ENCODE data around the gene KDM2A.

Gene KDM2A

GRCh38 chr11:67299471-67300191, 180.6 kb downstream of the KDM2A start:
- Histone ChIP-seq H3K9ac (no peak overlapping the region), H4K20me1 (peaks cover 42% of the 10 kb centered on the region), H3K27me3 (no peaks in the 10 kb centered on the region), H3K4me1 (peaks cover 43% of the 10 kb centered on the region), H3K27ac (no peak overlapping the region), H3K4me2 (no peak overlapping the region), H3K36me3 (peaks cover 83% of the 10 kb centered on the region), H3K9me3 (peaks cover 16% of the 10 kb centered on the region), H3K4me3 (no peak overlapping the region)
- TF ChIP-seq Cebpa-rat (IDR thresholded peaks at IDR 0.05) = no peak

- no peak for TF ChIP-seq Cebpa-rat (IDR thresholded peaks at IDR 0.05)
- peaks cover 50% of the 10 kb centered on the region for H3K4me1 ChIP-seq
- H3K4me2 ChIP-seq = no peak overlapping the region
- H3K27ac ChIP-seq = peak overlapping the region; percentile 95; the same call in 1 of the 2 replicates
- peaks cover 42% of the 10 kb centered on the region for H4K20me1 ChIP-seq
- no peak overlapping the region for H3K9ac ChIP-seq
- no peaks in the 10 kb centered on the region for H3K27me3 ChIP-seq
- no peak overlapping the region for H3K4me3 ChIP-seq
- peaks cover 9% of the 10 kb centered on the region for H3K9me3 ChIP-seq
- H3K36me3 ChIP-seq = peaks cover 77% of the 10 kb centered on the region
Measured at GRCh38 chr11:67300256-67300755, 181.2 kb downstream of the KDM2A start.

DNA sequence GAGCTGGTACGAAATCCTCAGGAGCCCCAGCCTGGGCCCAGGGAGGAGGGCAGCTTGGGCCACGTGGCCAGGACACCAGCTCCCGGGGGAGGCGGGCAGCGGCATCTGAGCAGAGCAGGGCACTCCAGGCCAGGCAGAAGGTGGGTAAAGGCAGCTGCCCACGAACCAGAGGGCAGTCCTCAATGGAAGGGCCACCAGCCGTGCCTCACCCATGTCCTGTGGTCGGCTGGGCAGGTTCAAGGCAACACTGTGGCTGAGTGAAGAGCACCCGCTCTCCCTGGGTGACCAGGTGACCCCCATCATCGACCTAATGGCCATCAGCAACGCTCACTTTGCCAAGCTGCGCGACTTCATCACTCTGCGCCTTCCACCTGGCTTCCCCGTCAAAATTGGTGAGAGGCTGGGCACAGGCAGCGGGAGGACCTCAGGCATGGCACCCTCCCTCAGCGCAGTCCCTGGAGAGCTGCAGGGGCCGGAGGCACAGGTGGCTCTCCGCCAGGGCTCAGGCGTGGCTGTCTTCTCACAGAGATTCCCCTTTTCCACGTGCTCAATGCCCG, 181.8 kb downstream of the KDM2A start:
- Histone ChIP-seq H3K9ac (no peak overlapping the region), H3K36me3 (peaks cover 71% of the 10 kb centered on the region), H3K27ac (peak overlapping the region; percentile 95; the same call in 1 of the 2 replicates), H3K4me2 (peak overlapping the region; percentile 95), H3K4me1 (peaks cover 55% of the 10 kb centered on the region), H3K9me3 (peaks cover 4% of the 10 kb centered on the region), H4K20me1 (peaks cover 42% of the 10 kb centered on the region), H3K27me3 (no peaks in the 10 kb centered on the region), H3K4me3 (no peak overlapping the region)
- no peak for TF ChIP-seq Cebpa-rat (IDR thresholded peaks at IDR 0.05)

DNA sequence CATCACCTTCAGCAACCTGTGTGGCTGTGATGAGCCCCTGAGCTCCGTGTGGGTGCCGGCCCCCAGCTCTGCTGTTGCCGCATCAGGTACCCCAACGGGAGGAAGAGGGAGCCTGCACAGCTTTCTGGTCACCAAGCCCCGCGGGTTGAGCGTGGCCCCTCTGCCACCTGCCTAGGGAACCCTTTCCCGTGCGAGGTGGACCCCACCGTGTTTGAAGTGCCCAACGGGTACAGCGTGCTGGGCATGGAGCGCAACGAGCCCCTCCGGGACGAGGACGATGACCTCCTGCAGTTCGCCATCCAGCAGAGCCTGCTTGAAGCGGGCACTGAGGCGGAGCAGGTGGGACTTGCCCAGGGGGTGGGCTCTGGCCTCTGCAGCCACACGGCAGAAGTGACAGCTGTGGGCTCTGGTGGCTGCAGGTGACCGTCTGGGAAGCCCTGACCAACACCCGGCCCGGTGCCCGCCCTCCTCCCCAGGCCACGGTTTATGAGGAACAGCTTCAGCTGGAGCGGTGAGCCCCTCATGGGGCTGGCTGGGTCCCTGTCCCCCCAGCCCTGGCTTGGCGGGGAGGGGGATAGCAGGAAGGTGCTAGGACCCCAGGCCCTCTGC, 182.4 kb downstream of the KDM2A start:
- Histone ChIP-seq H4K20me1 (peaks cover 42% of the 10 kb centered on the region), H3K9me3 (no peaks in the 10 kb centered on the region), H3K27ac (peak overlapping the region; percentile 95), H3K9ac (peak overlapping the region; percentile 91), H3K4me2 (peak overlapping the region; percentile 95), H3K27me3 (no peaks in the 10 kb centered on the region), H3K4me1 (peaks cover 55% of the 10 kb centered on the region), H3K4me3 (peak overlapping the region; percentile 79), H3K36me3 (peaks cover 69% of the 10 kb centered on the region)
- no peak for TF ChIP-seq Cebpa-rat (IDR thresholded peaks at IDR 0.05)

- TF ChIP-seq Cebpa-rat (IDR thresholded peaks at IDR 0.05) = no peak
- H4K20me1 ChIP-seq = peaks cover 41% of the 10 kb centered on the region
- no peaks in the 10 kb centered on the region for H3K27me3 ChIP-seq
- H3K4me2 ChIP-seq = peak overlapping the region; percentile 95
- H3K9ac ChIP-seq = peak overlapping the region; percentile 91
- H3K9me3 ChIP-seq = no peaks in the 10 kb centered on the region
- peaks cover 55% of the 10 kb centered on the region for H3K4me1 ChIP-seq
- H3K36me3 ChIP-seq = peaks cover 70% of the 10 kb centered on the region
- H3K4me3 ChIP-seq = peak overlapping the region; percentile 79
- peak overlapping the region; percentile 95 for H3K27ac ChIP-seq
Measured at GRCh38 chr11:67301951-67302516, 183.0 kb downstream of the KDM2A start.

- H3K27ac ChIP-seq = peak overlapping the region; percentile 95
- H3K36me3 ChIP-seq = peaks cover 70% of the 10 kb centered on the region
Measured at GRCh38 chr11:67302571-67303131, 183.6 kb downstream of the KDM2A start.

DNA sequence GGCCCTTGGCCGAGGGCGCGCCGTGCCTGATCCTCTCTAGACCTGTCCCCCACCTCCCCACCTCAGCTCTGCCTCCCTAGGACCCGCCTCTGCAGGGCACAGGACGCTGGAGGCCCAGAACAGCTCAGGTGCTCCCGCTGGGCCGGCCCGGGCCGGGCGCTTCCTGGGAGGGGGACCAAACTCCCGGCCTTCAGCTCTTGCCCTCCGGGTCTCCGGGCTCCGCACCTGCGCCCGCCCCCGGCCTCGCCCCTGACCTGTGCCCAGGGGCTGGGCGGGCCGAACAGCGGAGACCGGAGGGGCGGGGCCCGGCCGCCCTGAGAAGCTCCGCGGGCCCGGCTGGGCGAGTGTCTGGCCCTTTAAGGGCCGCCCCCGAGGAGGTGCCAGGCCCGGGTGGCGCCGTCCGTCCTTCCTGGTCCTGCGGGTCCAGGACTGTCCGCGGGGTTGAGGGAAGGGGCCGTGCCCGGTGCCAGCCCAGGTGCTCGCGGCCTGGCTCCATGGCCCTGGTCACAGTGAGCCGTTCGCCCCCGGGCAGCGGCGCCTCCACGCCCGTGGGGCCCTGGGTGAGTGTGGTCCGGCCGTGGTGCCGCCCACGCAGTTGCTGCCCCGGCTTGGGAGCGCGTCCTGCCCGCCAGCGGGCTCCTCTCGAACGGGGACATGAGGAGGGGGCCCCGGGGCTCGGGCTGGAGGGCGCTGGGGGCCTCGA, 184.2 kb downstream of the KDM2A start, which contains the start of gene SSH3:
SSH3 (plus strand) TSS at position 399 of the 703 bp plus-strand sequence; CDS start at position 495, 96 bp downstream.
- peaks cover 28% of the 10 kb centered on the region for H4K20me1 ChIP-seq
- no peaks in the 10 kb centered on the region for H3K9me3 ChIP-seq
- H3K4me3 ChIP-seq = peak within 1 kb of the TSS; percentile 79
- H3K4me1 ChIP-seq = peaks cover 55% of the 10 kb centered on the region
- H3K27ac ChIP-seq = peak within 1 kb of the TSS; percentile 95
- H3K4me2 ChIP-seq = peak within 1 kb of the TSS; percentile 95
- peaks cover 70% of the 10 kb centered on the region for H3K36me3 ChIP-seq
- no peak for TF ChIP-seq Cebpa-rat (IDR thresholded peaks at IDR 0.05)
- peak within 1 kb of the TSS; percentile 91 for H3K9ac ChIP-seq
- no peaks in the 10 kb centered on the region for H3K27me3 ChIP-seq

More at GRCh38 chr11:67302571-67303131, 183.6 kb downstream of the KDM2A start:
- peaks cover 55% of the 10 kb centered on the region for H3K4me1 ChIP-seq
- H4K20me1 ChIP-seq = peaks cover 35% of the 10 kb centered on the region
- H3K27me3 ChIP-seq = no peaks in the 10 kb centered on the region
- peak overlapping the region; percentile 91 for H3K9ac ChIP-seq
- H3K9me3 ChIP-seq = no peaks in the 10 kb centered on the region
- 0 out of 2 replicates have a peak, but pooled peaks have one; percentile 30 for TF ChIP-seq Cebpa-rat (IDR thresholded peaks at IDR 0.05)
- H3K4me3 ChIP-seq = peak overlapping the region; percentile 79
- H3K4me2 ChIP-seq = peak overlapping the region; percentile 95

GRCh38 chr11:67303835-67304411, 184.9 kb downstream of the KDM2A start:
- no peak for TF ChIP-seq Cebpa-rat (IDR thresholded peaks at IDR 0.05)
- Histone ChIP-seq H3K27me3 (no peaks in the 10 kb centered on the region), H3K4me3 (peak overlapping the region; percentile 79), H3K4me2 (peak overlapping the region; percentile 95), H3K9me3 (no peaks in the 10 kb centered on the region), H4K20me1 (peaks cover 28% of the 10 kb centered on the region), H3K27ac (peak overlapping the region; percentile 95), H3K36me3 (peaks cover 70% of the 10 kb centered on the region), H3K9ac (peak overlapping the region; percentile 91), H3K4me1 (peaks cover 61% of the 10 kb centered on the region)
